Fibroblast of lung (primary cell): ENCODE measurements around the gene AMOTL1. TPM values are rescaled to one million over a fixed set of nuclear protein-coding genes. Genes with fewer than 3 reads are reported as not detected.

Experiments used
- DNase-seq, 2 donors: peaks; one replicate each; pipeline versions ENCODE4 v3.0.0 to v3.0.0-alpha.2; 2010; ENCODE audit warnings: low read depth in 2 of 2
- H2AFZ ChIP-seq: 2 replicates; pipeline ENCODE4 v1.5.1; 2012; ENCODE audit warnings: low read length, control low read depth, inconsistent platforms
- H3K27ac ChIP-seq: 2 replicates; pipeline ENCODE4 v1.5.1; 2011; ENCODE audit warnings: low read length, control low read depth; ENCODE audit not compliant: insufficient read depth
- H3K27me3 ChIP-seq: 2 replicates; pipeline ENCODE4 v1.5.1; 2011; ENCODE audit warnings: mild to moderate bottlenecking, low read length; ENCODE audit not compliant: control insufficient read depth, insufficient read depth
- H3K36me3 ChIP-seq: 2 replicates; pipeline ENCODE4 v1.5.1; 2011; ENCODE audit warnings: low read length; ENCODE audit not compliant: control insufficient read depth, insufficient read depth
- H3K4me1 ChIP-seq: 2 replicates; pipeline ENCODE4 v1.5.1; 2011; ENCODE audit warnings: low read length; ENCODE audit not compliant: control insufficient read depth, insufficient read depth; ENCODE audit errors: extremely low read depth
- H3K4me2 ChIP-seq: 2 replicates; pipeline ENCODE4 v1.5.1; 2011; ENCODE audit warnings: low read length, control low read depth; ENCODE audit not compliant: insufficient read depth; ENCODE audit errors: extremely low read depth
- H3K4me3 ChIP-seq, 4 experiments: fragments of 200-600 bp in 1 of 4; sonication (generic) in 1 of 4; replicated peaks in 1 of 4; 2 replicates each; pipeline ENCODE4 v1.5.1; 2011 to 2016; ENCODE audit warnings: low read length in 4 of 4, low read depth in 3 of 4, mild to moderate bottlenecking in 3 of 4, control low read depth in 2 of 4, inconsistent platforms in 1 of 4, mixed read lengths in 1 of 4; ENCODE audit not compliant: insufficient read depth in 1 of 4; ENCODE audit errors: control extremely low read depth in 1 of 4
- H3K79me2 ChIP-seq: 2 replicates; pipeline ENCODE4 v1.5.1; 2012; ENCODE audit warnings: mild to moderate bottlenecking, low read length, inconsistent platforms; ENCODE audit not compliant: control insufficient read depth, insufficient read depth
- H3K9ac ChIP-seq: 2 replicates; pipeline ENCODE4 v1.5.1; 2011; ENCODE audit warnings: mild to moderate bottlenecking, low read length, control low read depth; ENCODE audit not compliant: insufficient read depth
- H3K9me3 ChIP-seq: 2 replicates; pipeline ENCODE4 v1.5.1; 2012; ENCODE audit warnings: low read depth, low read length; ENCODE audit not compliant: control insufficient read depth, insufficient read depth
- H4K20me1 ChIP-seq: 2 replicates; pipeline ENCODE4 v1.5.1; 2011; ENCODE audit warnings: low read length; ENCODE audit not compliant: control insufficient read depth, insufficient read depth; ENCODE audit errors: extremely low read depth
- CTCF ChIP-seq, 2 donors: IDR thresholded peaks in 1 of 2; conservative IDR thresholded peaks in 1 of 2; 1 replicate in 1 of 2; 2 replicates in 1 of 2; pipeline ENCODE4 v1.5.1; 2011 to 2012; ENCODE audit warnings: low read length in 2 of 2, control low read depth in 1 of 2, inconsistent platforms in 1 of 2, low read depth in 1 of 2, mild to moderate bottlenecking in 1 of 2
- EZH2 ChIP-seq: IDR thresholded peaks from 2 replicates; pipeline ENCODE4 v1.5.1; 2012; ENCODE audit warnings: low read length, control low read depth, mild to moderate bottlenecking; ENCODE audit errors: missing control alignments
- polyA plus RNA-seq, 2 donors: library from polyadenylated mRNA; depleted of rRNA in 1 of 2; stranded (reverse) in 1 of 2; unstranded in 1 of 2; fragments of >200 nt; gene quantifications; 2 replicates each; pipeline ENCODE4 v1.2.1, GENCODE V29; 2011 to 2012; ENCODE audit warnings: missing spikeins in 1 of 2
- total RNA-seq: library from RNA; depleted of rRNA; stranded (reverse); fragments of >200 nt; gene quantifications from 2 replicates; pipeline ENCODE4 v1.2.1, GENCODE V29; 2014

Gene AMOTL1
- total and polyA plus RNA-seq, 2 donors (not counting 1 experiment from before 2014, with no cell fraction given): 38.0 to 63.7 TPM

GRCh38 chr11:94799726-94800125 is 31.6 kb downstream of the AMOTL1 start:
- H3K79me2 ChIP-seq: peaks cover 66% of the 10 kb centered on the region
- peaks cover 8% of the 10 kb centered on the region for H3K4me1 ChIP-seq
- no peak overlapping the region for H3K9ac ChIP-seq
- no peaks in the 10 kb centered on the region for H3K27me3 ChIP-seq
- H3K9me3 ChIP-seq: no peaks in the 10 kb centered on the region
- no peak overlapping the region for H3K27ac ChIP-seq
- H3K4me3 ChIP-seq: no peak overlapping the region
- H2AFZ ChIP-seq: no peak overlapping the region
- no peaks in the 10 kb centered on the region for H4K20me1 ChIP-seq
- H3K4me2 ChIP-seq: no peak overlapping the region
- no peak for TF ChIP-seq EZH2
- TF ChIP-seq CTCF (conservative IDR thresholded peaks at IDR 0.05 in 1 of 2, IDR thresholded peaks at IDR 0.05 in 1 of 2; ENCODE audit: low read depth in 1 of 2, low read length in 2 of 2): no peak
- no peak for DNase-seq
- peaks cover 16% of the 10 kb centered on the region for H3K36me3 ChIP-seq

GRCh38 chr11:94800414-94800813 is 32.3 kb downstream of the AMOTL1 start:
- H3K9me3 ChIP-seq: no peaks in the 10 kb centered on the region
- TF ChIP-seq EZH2 (no peak), CTCF (conservative IDR thresholded peaks at IDR 0.05 in 1 of 2, IDR thresholded peaks at IDR 0.05 in 1 of 2; ENCODE audit: low read depth in 1 of 2, low read length in 2 of 2) (no peak)
- peaks cover 68% of the 10 kb centered on the region for H3K79me2 ChIP-seq
- no peaks in the 10 kb centered on the region for H4K20me1 ChIP-seq
- H3K27me3 ChIP-seq: no peaks in the 10 kb centered on the region
- H3K27ac ChIP-seq: no peak overlapping the region
- no peak overlapping the region for H2AFZ ChIP-seq
- no peak overlapping the region for H3K4me3 ChIP-seq
- no peak overlapping the region for H3K4me2 ChIP-seq
- H3K36me3 ChIP-seq: peaks cover 16% of the 10 kb centered on the region
- H3K9ac ChIP-seq: no peak overlapping the region
- H3K4me1 ChIP-seq: peaks cover 8% of the 10 kb centered on the region
- DNase-seq: peak in 1 of 2 donors; percentile 24

DNA sequence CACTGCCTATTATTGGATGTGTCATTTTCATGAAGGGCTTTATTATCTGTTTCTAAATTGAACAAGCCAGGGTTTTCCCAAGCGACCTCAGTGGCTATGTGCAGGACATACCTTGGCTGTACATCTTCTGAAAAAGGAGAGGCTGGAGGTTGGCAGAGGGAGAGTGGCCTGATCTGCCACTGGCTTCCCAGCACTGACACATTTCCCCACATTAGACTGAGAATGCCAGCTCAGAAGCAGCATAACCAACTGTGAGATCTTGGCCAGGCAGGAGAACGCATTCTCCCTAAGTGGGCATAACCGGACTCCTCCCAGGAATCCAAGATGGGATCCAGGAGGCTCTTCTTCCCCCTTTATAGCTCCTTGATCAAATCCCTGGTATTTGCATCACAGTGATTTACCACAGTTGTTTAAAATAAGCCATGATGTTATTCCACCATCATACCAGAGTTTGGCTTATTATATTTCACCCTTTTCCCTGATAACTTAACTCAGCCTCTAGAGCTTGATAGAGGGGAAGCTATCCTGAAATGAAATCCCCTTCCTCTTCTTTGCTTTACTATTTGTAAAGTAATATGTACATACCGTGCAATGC is 33.8 kb downstream of the AMOTL1 start:
- Histone ChIP-seq H4K20me1 (no peaks in the 10 kb centered on the region), H3K79me2 (peaks cover 62% of the 10 kb centered on the region), H3K36me3 (peaks cover 16% of the 10 kb centered on the region), H3K9me3 (no peaks in the 10 kb centered on the region), H3K4me1 (peaks cover 19% of the 10 kb centered on the region), H3K4me3 (no peak overlapping the region), H2AFZ (no peak overlapping the region), H3K9ac (no peak overlapping the region), H3K4me2 (no peak overlapping the region), H3K27me3 (no peaks in the 10 kb centered on the region), H3K27ac (no peak overlapping the region)
- DNase-seq: no peak
- TF ChIP-seq CTCF (conservative IDR thresholded peaks at IDR 0.05 in 1 of 2, IDR thresholded peaks at IDR 0.05 in 1 of 2; ENCODE audit: low read depth in 1 of 2, low read length in 2 of 2): no peak
- TF ChIP-seq EZH2: no peak
